H1 (cell line): Measurements from ENCODE around the gene DISC1. TPM values are rescaled to one million over a fixed set of nuclear protein-coding genes. Genes with fewer than 3 reads are reported as not detected.

Experiments
- CTCF ChIA-PET: fragments of 300-600 bp; sonication (Branson Sonifier 250); formaldehyde crosslinking; loops from one replicate; lab custom pipeline; 2021; ENCODE audit not compliant: partially characterized antibody; lab: Charles Lee
- POLR2A ChIA-PET: fragments of 300-600 bp; sonication (Branson Sonifier 250); formaldehyde crosslinking; loops from one replicate; lab custom pipeline; 2021; ENCODE audit warnings: inconsistent platforms; ENCODE audit not compliant: partially characterized antibody; lab: Charles Lee
- DNase-seq, 2 experiments: peaks; one replicate each; pipeline versions ENCODE4 v3.0.0 to v3.0.0-alpha.2; 2010 to 2022; ENCODE audit warnings: low spot score in 2 of 2, low read depth in 1 of 2, mixed read lengths in 1 of 2
- FAIRE-seq: peaks from 2 replicates; lab custom pipeline; 2011; peaks lifted over from hg19 to GRCh38; lab: Jason Lieb, UNC
- H2AFZ ChIP-seq: 2 replicates; pipeline ENCODE4 v1.8.1; 2012; ENCODE audit warnings: low read length, inconsistent platforms
- H2AK5ac ChIP-seq: 2 replicates; pipeline ENCODE4 v1.6.1; 2013; ENCODE audit warnings: low read depth, low read length
- H2BK120ac ChIP-seq: replicated peaks from 2 replicates; pipeline ENCODE3; 2013; ENCODE audit warnings: low read depth, low read length, inconsistent platforms
- H2BK12ac ChIP-seq: 2 replicates; pipeline ENCODE4 v1.6.1; 2013; ENCODE audit warnings: low read depth, low read length
- H2BK15ac ChIP-seq: 2 replicates; pipeline ENCODE4 v1.6.1; 2013; ENCODE audit warnings: low read length
- H2BK20ac ChIP-seq: 2 replicates; pipeline ENCODE4 v1.6.1; 2013; ENCODE audit warnings: low read length
- H2BK5ac ChIP-seq: 2 replicates; pipeline ENCODE4 v1.6.1; 2013; ENCODE audit warnings: low read depth, low read length
- H3K14ac ChIP-seq: 2 replicates; pipeline ENCODE4 v1.6.1; 2013; ENCODE audit warnings: inconsistent platforms; ENCODE audit not compliant: insufficient read length
- H3K18ac ChIP-seq: 2 replicates; pipeline ENCODE4 v1.6.1; 2013; ENCODE audit warnings: low read length; ENCODE audit errors: extremely low read depth
- H3K23ac ChIP-seq: 2 replicates; pipeline ENCODE4 v1.6.1; 2013; ENCODE audit warnings: inconsistent platforms; ENCODE audit not compliant: insufficient read length
- H3K23me2 ChIP-seq: 2 replicates; pipeline ENCODE4 v1.6.1; 2013; ENCODE audit warnings: low read depth, low read length
- H3K27ac ChIP-seq: 2 replicates; pipeline ENCODE4 v1.6.1; 2011; ENCODE audit warnings: low read depth, low read length, inconsistent platforms
- H3K27me3 ChIP-seq, 4 experiments: replicated peaks in 1 of 4; 1 replicate in 1 of 4; 2 replicates in 3 of 4; pipeline versions ENCODE4 v1.6.1 to v1.8.1; 2011 to 2013; ENCODE audit warnings: low read length in 3 of 4, mild to moderate bottlenecking in 3 of 4, inconsistent platforms in 2 of 4, mixed read lengths in 2 of 4, moderate library complexity in 1 of 4; ENCODE audit not compliant: control insufficient read depth in 3 of 4, insufficient read depth in 3 of 4; ENCODE audit errors: extremely low read depth in 1 of 4
- H3K36me3 ChIP-seq, 4 experiments: 2 replicates each; pipeline versions ENCODE4 v1.6.1 to v1.8.1; 2011 to 2013; ENCODE audit warnings: mild to moderate bottlenecking in 4 of 4, low read length in 3 of 4, moderate library complexity in 2 of 4, control low read depth in 1 of 4, inconsistent platforms in 1 of 4; ENCODE audit not compliant: insufficient read depth in 4 of 4, control insufficient read depth in 2 of 4
- H3K4ac ChIP-seq: replicated peaks from 2 replicates; pipeline ENCODE3; 2013; ENCODE audit warnings: low read length, low read depth, mixed read lengths, inconsistent platforms; ENCODE audit not compliant: insufficient read length
- H3K4me1 ChIP-seq, 4 experiments: replicated peaks in 1 of 4; 1 replicate in 1 of 4; 2 replicates in 3 of 4; pipeline versions ENCODE4 v1.6.1 to v1.8.1; 2011 to 2013; ENCODE audit warnings: low read length in 3 of 4, inconsistent platforms in 2 of 4, mixed read lengths in 1 of 4; ENCODE audit not compliant: insufficient read depth in 4 of 4, control insufficient read depth in 3 of 4
- H3K4me2 ChIP-seq, 2 experiments: 2 replicates each; pipeline versions ENCODE4 v1.6.1 to v1.8.1; 2011 to 2013; ENCODE audit warnings: low read depth in 2 of 2, low read length in 2 of 2, control low read depth in 1 of 2, inconsistent platforms in 1 of 2, mild to moderate bottlenecking in 1 of 2; ENCODE audit not compliant: insufficient read depth in 1 of 2
- H3K4me3 ChIP-seq, 4 experiments: fragments of 200-600, 300-600 bp in 1 of 4; sonication (generic), shearing (Covaris generic), sonication (Bioruptor Twin) in 1 of 4; 2 replicates each; pipeline versions ENCODE4 v1.5.1 to v1.8.1; 2011 to 2016; ENCODE audit warnings: low read length in 4 of 4, low read depth in 3 of 4, control low read depth in 2 of 4, inconsistent platforms in 2 of 4, mild to moderate bottlenecking in 2 of 4, mixed read lengths in 1 of 4, moderate library complexity in 1 of 4; ENCODE audit not compliant: insufficient read depth in 2 of 4; ENCODE audit errors: extremely low read depth in 1 of 4
- H3K56ac ChIP-seq: replicated peaks from 2 replicates; pipeline ENCODE3; 2013; ENCODE audit warnings: low read depth, mild to moderate bottlenecking, mixed read lengths, low read length, inconsistent platforms; ENCODE audit not compliant: insufficient read length
- H3K79me1 ChIP-seq: 2 replicates; pipeline ENCODE4 v1.6.1; 2013; ENCODE audit warnings: low read depth, low read length, control low read depth
- H3K79me2 ChIP-seq, 2 experiments: 2 replicates each; pipeline versions ENCODE4 v1.6.1 to v1.8.1; 2012 to 2013; ENCODE audit warnings: low read length in 2 of 2, mild to moderate bottlenecking in 2 of 2, inconsistent platforms in 1 of 2; ENCODE audit not compliant: insufficient read depth in 2 of 2, control insufficient read depth in 1 of 2
- H3K9ac ChIP-seq, 4 experiments: replicated peaks in 1 of 4; 1 replicate in 1 of 4; 2 replicates in 3 of 4; pipeline versions ENCODE4 v1.6.1 to v1.8.1; 2011 to 2013; ENCODE audit warnings: low read depth in 3 of 4, low read length in 3 of 4, control low read depth in 2 of 4, mild to moderate bottlenecking in 2 of 4, moderate library complexity in 2 of 4, inconsistent platforms in 1 of 4; ENCODE audit errors: extremely low read depth in 1 of 4
- H3K9me3 ChIP-seq, 2 experiments: 2 replicates each; pipeline versions ENCODE4 v1.6.1 to v1.8.1; 2012 to 2013; ENCODE audit warnings: mild to moderate bottlenecking in 2 of 2, moderate library complexity in 2 of 2, control low read depth in 1 of 2, inconsistent platforms in 1 of 2, low read depth in 1 of 2, low read length in 1 of 2, mixed read lengths in 1 of 2; ENCODE audit not compliant: insufficient read depth in 2 of 2
- H4K20me1 ChIP-seq, 2 experiments: replicated peaks in 1 of 2; 2 replicates each; pipeline versions ENCODE3 to v1.8.1; 2011 to 2013; ENCODE audit warnings: inconsistent platforms in 2 of 2, low read length in 2 of 2, mild to moderate bottlenecking in 1 of 2; ENCODE audit not compliant: insufficient read depth in 2 of 2, control insufficient read depth in 1 of 2
- H4K5ac ChIP-seq: 2 replicates; pipeline ENCODE4 v1.6.1; 2013; ENCODE audit warnings: low read length, low read depth, mixed read lengths, inconsistent platforms; ENCODE audit not compliant: insufficient read length
- H4K8ac ChIP-seq: 2 replicates; pipeline ENCODE4 v1.8.0; 2013; ENCODE audit warnings: mild to moderate bottlenecking, moderate library complexity, low read length, inconsistent platforms; ENCODE audit not compliant: insufficient read depth; ENCODE audit errors: extremely low read depth
- H4K91ac ChIP-seq: replicated peaks from 2 replicates; pipeline ENCODE3; 2013; ENCODE audit warnings: low read length, mixed read lengths, inconsistent platforms; ENCODE audit not compliant: insufficient read length
- SP2 ChIP-seq: IDR thresholded peaks from 2 replicates; pipeline ENCODE4 v1.6.1; 2012; ENCODE audit warnings: mild to moderate bottlenecking, low read length, inconsistent platforms
- WGBS, 2 experiments: shearing (Covaris generic) in 1 of 2; methylation state at CpG; one replicate each; pipeline versions ENCODE4 v1.1.6 to v1.1.7; 2013 to 2015; ENCODE audit warnings: low lambda C conversion rate in 2 of 2, mixed read lengths in 2 of 2, inconsistent platforms in 1 of 2, low coverage in 1 of 2, missing lambda C conversion rate in 1 of 2; ENCODE audit not compliant: insufficient replicate concordance in 2 of 2, insufficient coverage in 1 of 2, insufficient read length in 1 of 2; ENCODE audit errors: extremely low coverage in 1 of 2, missing lambda C conversion rate in 1 of 2; 5-methylcytosine and 5-hydroxymethylcytosine counted together
- polyA plus RNA-seq, 7 experiments: library from polyadenylated mRNA; depleted of rRNA in 3 of 7; stranded (reverse) in 5 of 7; unstranded in 2 of 7; fragments of >200 nt in 5 of 7; fragments of 200-250 nt in 2 of 7; gene quantifications; 1 replicate in 5 of 7; 2 replicates in 1 of 7; 4 replicates in 1 of 7; pipeline versions ENCODE4 v1.2.1 to v1.2.3, GENCODE V29; 2011 to 2013; ENCODE audit warnings: missing spikeins in 2 of 7, mixed read lengths in 2 of 7
- total RNA-seq: library from RNA; stranded (reverse); fragmentation: NEBNext Ultra II Directional; extraction: Animal tissue kit (Norgen Biotek cat#: 25700); gene quantifications from 2 replicates; pipeline ENCODE4 v1.2.1, GENCODE V29; 2021

DISC1 gene
- total and polyA plus RNA-seq, 2 of the 8 experiments (the other 6 are each of a cell fraction or from before 2014, with no cell fraction given): 1.1 to 3.5 TPM

DNA sequence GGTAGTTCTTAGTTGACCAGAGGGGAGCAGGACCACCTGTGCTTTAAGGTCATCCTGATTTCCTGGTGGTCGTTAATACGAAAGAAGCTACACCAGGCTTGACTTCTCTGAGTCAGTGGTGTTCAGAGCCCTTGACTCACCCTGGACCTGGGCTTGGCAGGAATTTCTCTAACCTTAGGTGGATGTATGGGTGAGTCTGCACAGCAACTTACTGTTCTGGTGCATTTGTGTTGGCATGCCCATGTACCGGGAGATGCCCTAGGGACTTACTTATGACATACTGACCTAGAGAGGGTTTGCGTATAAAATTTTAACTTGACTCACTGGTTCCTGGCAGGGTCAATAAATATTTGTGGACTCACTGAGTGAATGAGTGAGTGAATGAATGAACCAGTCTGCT lies 304.6 kb downstream of the DISC1 start:
- no peaks in the 10 kb centered on the region for H3K36me3 ChIP-seq
- H3K4me2 ChIP-seq: no peak overlapping the region
- H3K4me3 ChIP-seq: no peak overlapping the region
- ChIA-PET POLR2A (no interaction called here), CTCF (interaction anchor here (0.6 to 3.1 kb wide), 36 partner anchors 9 to 555 kb away, joined by 3 to 48 read pairs (median 4); no protein-coding TSS in a partner anchor)
- H3K56ac ChIP-seq: no peak overlapping the region
- H4K91ac ChIP-seq: no peak overlapping the region
- no peaks in the 10 kb centered on the region; a peak in 1 of 7 replicates for H3K27me3 ChIP-seq
- WGBS, 2 experiments: 88% methylated on average over 4 of the region's 4 CpGs; no CpG with 5 or more reads in 1 of the 2 experiments
- H4K5ac ChIP-seq: no peak overlapping the region
- no peak overlapping the region for H2BK5ac ChIP-seq
- H2BK15ac ChIP-seq: no peak overlapping the region
- no peak overlapping the region for H3K27ac ChIP-seq
- H3K9ac ChIP-seq: no peak overlapping the region
- H3K79me2 ChIP-seq: no peaks in the 10 kb centered on the region
- H4K8ac ChIP-seq: no peak overlapping the region
- H3K4me1 ChIP-seq: peaks cover 0 to 5% (median 1%) of the 10 kb centered on the region in 4 experiments; a peak in 1 of 7 replicates
- no peak for FAIRE-seq
- no peak overlapping the region for H2BK20ac ChIP-seq
- 0 out of 2 replicates have a peak overlapping the region, but pooled peaks have one; percentile 18 for H2BK12ac ChIP-seq
- H3K23ac ChIP-seq: no peak overlapping the region
- no peak overlapping the region for H3K4ac ChIP-seq
- H3K9me3 ChIP-seq: peaks cover 12 to 15% of the 10 kb centered on the region in 2 experiments; a peak in 3 of 4 replicates
- no peak for TF ChIP-seq SP2
- no peak overlapping the region for H3K18ac ChIP-seq
- no peak overlapping the region for H2AFZ ChIP-seq
- no peaks in the 10 kb centered on the region for H4K20me1 ChIP-seq
- no peaks in the 10 kb centered on the region for H3K23me2 ChIP-seq
- H2AK5ac ChIP-seq: no peak overlapping the region
- no peaks in the 10 kb centered on the region for H3K79me1 ChIP-seq
- H3K14ac ChIP-seq: no peak overlapping the region
- no peak for DNase-seq
- H2BK120ac ChIP-seq: no peak overlapping the region
